Gastrocnemius medialis (tissue), 4 donors: ENCODE measurements around the gene PKHD1.

Experiments
- CTCF ChIP-seq, 5 experiments: fragments of 450-650 bp in 3 of 5; fragments of 200-600 bp in 2 of 5; sonication (generic) in 2 of 5; IDR thresholded peaks in 4 of 5; conservative IDR thresholded peaks in 1 of 5; 1 replicate in 4 of 5; 2 replicates in 1 of 5; pipeline ENCODE4 v1.5.1; 2016 to 2019; ENCODE audit warnings: antibody characterized with exemption in 5 of 5, mild to moderate bottlenecking in 3 of 5, moderate library complexity in 3 of 5
- POLR2A ChIP-seq, 2 donors: fragments of 450-650 bp; IDR thresholded peaks; one replicate each; pipeline ENCODE4 v1.6.1; 2017; ENCODE audit warnings: antibody characterized with exemption in 2 of 2, mild to moderate bottlenecking in 2 of 2, moderate library complexity in 2 of 2

GRCh38 chr6:51857134-51857533 is 230.3 kb downstream of the PKHD1 start:
- TF ChIP-seq CTCF (IDR thresholded peaks at IDR 0.05 in 4 of 5, conservative IDR thresholded peaks at IDR 0.05 in 1 of 5) (no peak), POLR2A (IDR thresholded peaks at IDR 0.05) (no peak)
